PFSK-1 (cell line): ENCODE data around the gene TOR1AIP2.

Experiments
- FOXP2 ChIP-seq: optimal IDR thresholded peaks from 2 replicates; pipeline ENCODE3; 2011; ENCODE audit warnings: borderline replicate concordance, control low read depth, inconsistent platforms; ENCODE audit not compliant: insufficient read depth; ENCODE audit errors: extremely low read length, extremely low read depth
- POLR2AphosphoS5 ChIP-seq: IDR thresholded peaks from 2 replicates; pipeline ENCODE4 v1.6.1; 2012; ENCODE audit warnings: low read depth, mild to moderate bottlenecking, control low read depth, low read length, moderate library complexity
- SIN3A ChIP-seq: IDR thresholded peaks from 2 replicates; pipeline ENCODE4 v1.6.1; 2012; ENCODE audit warnings: mild to moderate bottlenecking, low read length, moderate library complexity, borderline replicate concordance; ENCODE audit not compliant: insufficient read depth
- TAF1 ChIP-seq: IDR thresholded peaks from 2 replicates; pipeline ENCODE4 v1.6.1; 2012; ENCODE audit warnings: low read length, control low read depth, borderline replicate concordance; ENCODE audit not compliant: insufficient read depth
- TF ChIP-seq, protein P1 (sequence below), 2 experiments: IDR thresholded peaks; 2 replicates each; pipeline versions ENCODE4 v1.6.1 to v1.8.0; 2011 to 2012; ENCODE audit warnings: low read depth in 2 of 2, low read length in 2 of 2, control low read depth in 1 of 2, inconsistent platforms in 1 of 2, mild to moderate bottlenecking in 1 of 2, moderate library complexity in 1 of 2; ENCODE audit not compliant: insufficient read depth in 1 of 2

DNA sequence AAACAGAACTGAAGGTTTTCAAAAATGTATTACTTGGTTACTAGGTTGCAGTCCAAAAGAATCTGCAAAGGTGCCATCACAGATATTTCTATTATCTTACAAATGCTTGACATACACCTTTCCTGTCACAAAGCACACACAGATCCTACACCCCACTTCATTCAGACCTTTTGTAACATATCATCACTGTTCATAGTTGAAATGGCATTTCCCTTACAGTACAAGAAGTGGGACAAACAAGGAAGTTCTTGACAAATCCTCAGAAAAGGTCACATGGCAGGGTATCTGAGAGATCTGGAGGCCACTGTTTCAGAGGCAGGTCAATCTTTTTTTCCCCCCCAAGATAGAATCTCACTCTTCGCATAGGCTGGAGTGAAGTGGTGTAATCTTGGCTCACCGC lies 21.3 kb downstream of the TOR1AIP2 start:
- TF ChIP-seq POLR2AphosphoS5 (no peak), FOXP2 (no peak), TAF1 (no peak), SIN3A (no peak)
- TF ChIP-seq, protein P1, sequence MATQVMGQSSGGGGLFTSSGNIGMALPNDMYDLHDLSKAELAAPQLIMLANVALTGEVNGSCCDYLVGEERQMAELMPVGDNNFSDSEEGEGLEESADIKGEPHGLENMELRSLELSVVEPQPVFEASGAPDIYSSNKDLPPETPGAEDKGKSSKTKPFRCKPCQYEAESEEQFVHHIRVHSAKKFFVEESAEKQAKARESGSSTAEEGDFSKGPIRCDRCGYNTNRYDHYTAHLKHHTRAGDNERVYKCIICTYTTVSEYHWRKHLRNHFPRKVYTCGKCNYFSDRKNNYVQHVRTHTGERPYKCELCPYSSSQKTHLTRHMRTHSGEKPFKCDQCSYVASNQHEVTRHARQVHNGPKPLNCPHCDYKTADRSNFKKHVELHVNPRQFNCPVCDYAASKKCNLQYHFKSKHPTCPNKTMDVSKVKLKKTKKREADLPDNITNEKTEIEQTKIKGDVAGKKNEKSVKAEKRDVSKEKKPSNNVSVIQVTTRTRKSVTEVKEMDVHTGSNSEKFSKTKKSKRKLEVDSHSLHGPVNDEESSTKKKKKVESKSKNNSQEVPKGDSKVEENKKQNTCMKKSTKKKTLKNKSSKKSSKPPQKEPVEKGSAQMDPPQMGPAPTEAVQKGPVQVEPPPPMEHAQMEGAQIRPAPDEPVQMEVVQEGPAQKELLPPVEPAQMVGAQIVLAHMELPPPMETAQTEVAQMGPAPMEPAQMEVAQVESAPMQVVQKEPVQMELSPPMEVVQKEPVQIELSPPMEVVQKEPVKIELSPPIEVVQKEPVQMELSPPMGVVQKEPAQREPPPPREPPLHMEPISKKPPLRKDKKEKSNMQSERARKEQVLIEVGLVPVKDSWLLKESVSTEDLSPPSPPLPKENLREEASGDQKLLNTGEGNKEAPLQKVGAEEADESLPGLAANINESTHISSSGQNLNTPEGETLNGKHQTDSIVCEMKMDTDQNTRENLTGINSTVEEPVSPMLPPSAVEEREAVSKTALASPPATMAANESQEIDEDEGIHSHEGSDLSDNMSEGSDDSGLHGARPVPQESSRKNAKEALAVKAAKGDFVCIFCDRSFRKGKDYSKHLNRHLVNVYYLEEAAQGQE (IDR thresholded peaks at IDR 0.05; ENCODE audit: insufficient read depth in 1 of 2, low read depth in 2 of 2, low read length in 2 of 2) = no peak
